Loucy (cell line): ENCODE results near the gene YEATS4.

Source experiments
- CTCF ChIP-seq: fragments of 200-600 bp; sonication (generic); conservative IDR thresholded peaks from 2 replicates; pipeline ENCODE4 v1.5.1; 2014; ENCODE audit warnings: mild to moderate bottlenecking, antibody characterized with exemption, low read length
- EZH2phosphoT487 ChIP-seq: fragments of 200-600 bp; IDR thresholded peaks from 2 replicates; pipeline ENCODE4 v1.6.1; 2018; ENCODE audit warnings: antibody characterized with exemption, mild to moderate bottlenecking, moderate library complexity, borderline replicate concordance

GRCh38 chr12:69428351-69429073, 69.0 kb downstream of the YEATS4 start:
- TF ChIP-seq CTCF, result no peak
- no peak for TF ChIP-seq EZH2phosphoT487
